Activated CD4-positive, alpha-beta memory T cell treated with anti-CD3 and anti-CD28 coated beads, Interleukin-2, amount 10 ng/mL, durations not matched to agents 7 days and 5 days (primary cell): ENCODE results near the gene TMEM236. TPM values are rescaled to one million over a fixed set of nuclear protein-coding genes. Genes with fewer than 3 reads are reported as not detected.

Experiments used
- total RNA-seq, 2 experiments: library from RNA; stranded (reverse); gene quantifications; one replicate each; pipeline ENCODE4 v1.2.3, GENCODE V29; 2021

TMEM236 gene
- total RNA-seq, 2 experiments from 2014 or later = 0.08 to 0.15 TPM

Other genes starting within 250 kb of the TMEM236 start
- 1 to 10 TPM; 3.7 to 4.6 TPM for gene HACD1, start 134.8 kb upstream of the TMEM236 start, total RNA-seq
- gene STAM, start 108.0 kb upstream of the TMEM236 start, total RNA-seq = 10 to 100 TPM; 39.8 to 39.9 TPM
- not detected for gene MRC1, start 57.1 kb downstream of the TMEM236 start, total RNA-seq
- not detected for gene SLC39A12, start 199.7 kb downstream of the TMEM236 start, total RNA-seq